ENCODE data around the gene COL5A3. TPM values are rescaled to one million over a fixed set of nuclear protein-coding genes. Genes with fewer than 3 reads are reported as not detected.

COL5A3 gene
- total RNA-seq, 6 donors from 2014 or later, result 1.3 to 31.4 (median 11.2) TPM

GRCh38 chr19:10005632-10006334 is 4.5 kb downstream of the COL5A3 start:
- H3K27me3 ChIP-seq, result peaks cover 0 to 18% (median 3%) of the 10 kb centered on the region in 4 donors
- peak overlapping the region in 1 of 4 donors; percentile 1 for H3K4me3 ChIP-seq
- WGBS, 2 donors, result 58 to 80% methylated on average over 4 to 17 of the region's 17 CpGs
- TF ChIP-seq POLR2AphosphoS5 (IDR thresholded peaks at IDR 0.05) (no peak), POLR2A (IDR thresholded peaks at IDR 0.05) (no peak), EP300 (IDR thresholded peaks at IDR 0.05) (no peak), CTCF (IDR thresholded peaks at IDR 0.05) (no peak)
- DNase-seq (peak in 1 of 2 donors; percentile 54), ATAC-seq (ENCODE audit: low FRiP score in 2 of 2) (no peak)
- no peaks in the 10 kb centered on the region for H3K9me3 ChIP-seq
- H3K27ac ChIP-seq, result peak overlapping the region; percentile 35 to 80 (median 66)
- H3K4me1 ChIP-seq, result peaks cover 8 to 25% (median 10%) of the 10 kb centered on the region in 4 donors
- H3K36me3 ChIP-seq, result no peaks in the 10 kb centered on the region

- no peaks in the 10 kb centered on the region for H3K9me3 ChIP-seq
- no peak for DNase-seq
- ATAC-seq (ENCODE audit: low FRiP score in 2 of 2), result no peak
- WGBS, 2 donors, result 79 to 84% methylated on average over 7 to 9 of the region's 9 CpGs
- peaks cover 0 to 6% (median under 1%) of the 10 kb centered on the region in 4 donors for H3K27me3 ChIP-seq
- TF ChIP-seq CTCF (IDR thresholded peaks at IDR 0.05), result no peak
- no peaks in the 10 kb centered on the region for H3K36me3 ChIP-seq
- peaks cover 0 to 13% (median 2%) of the 10 kb centered on the region in 4 donors for H3K4me1 ChIP-seq
- no peak overlapping the region for H3K27ac ChIP-seq
- H3K4me3 ChIP-seq, result no peak overlapping the region
Observed at GRCh38 chr19:10004617-10005016, 5.7 kb downstream of the COL5A3 start.

DNA sequence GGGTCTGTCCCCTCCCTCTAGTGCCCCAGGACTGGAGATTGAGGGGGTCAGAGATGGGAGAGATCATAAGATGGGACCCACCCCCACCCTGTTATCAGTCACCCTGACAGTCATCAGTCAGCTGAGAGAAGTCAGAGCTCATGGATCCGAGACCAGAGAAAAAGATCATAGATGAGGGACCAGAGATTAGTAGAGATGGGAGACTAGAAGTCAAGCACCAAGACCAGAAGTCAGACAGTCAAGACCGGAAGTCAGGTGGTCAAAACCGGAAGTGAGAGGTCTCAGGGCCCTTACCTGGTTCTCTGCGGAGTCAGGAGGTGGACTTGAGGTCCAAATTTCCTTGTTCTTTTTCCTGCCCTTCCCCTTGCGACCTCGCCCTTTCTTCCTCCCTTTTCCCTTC is 7.0 kb downstream of the COL5A3 start:
- Histone ChIP-seq H3K27ac (no peak overlapping the region), H3K4me3 (no peak overlapping the region), H3K36me3 (no peaks in the 10 kb centered on the region), H3K27me3 (no peaks in the 10 kb centered on the region), H3K4me1 (peaks cover 0 to 3% (median under 1%) of the 10 kb centered on the region in 4 donors), H3K9me3 (no peaks in the 10 kb centered on the region)
- 67 to 72% methylated on average over 6 of the region's 6 CpGs for WGBS, 2 donors
- DNase-seq (no peak), ATAC-seq (ENCODE audit: low FRiP score in 2 of 2) (no peak)
- no peak for TF ChIP-seq POLR2A (IDR thresholded peaks at IDR 0.05)
- TF ChIP-seq CTCF (IDR thresholded peaks at IDR 0.05), result no peak
- TF ChIP-seq POLR2AphosphoS5 (IDR thresholded peaks at IDR 0.05), result no peak
- TF ChIP-seq EP300 (IDR thresholded peaks at IDR 0.05), result no peak

DNA sequence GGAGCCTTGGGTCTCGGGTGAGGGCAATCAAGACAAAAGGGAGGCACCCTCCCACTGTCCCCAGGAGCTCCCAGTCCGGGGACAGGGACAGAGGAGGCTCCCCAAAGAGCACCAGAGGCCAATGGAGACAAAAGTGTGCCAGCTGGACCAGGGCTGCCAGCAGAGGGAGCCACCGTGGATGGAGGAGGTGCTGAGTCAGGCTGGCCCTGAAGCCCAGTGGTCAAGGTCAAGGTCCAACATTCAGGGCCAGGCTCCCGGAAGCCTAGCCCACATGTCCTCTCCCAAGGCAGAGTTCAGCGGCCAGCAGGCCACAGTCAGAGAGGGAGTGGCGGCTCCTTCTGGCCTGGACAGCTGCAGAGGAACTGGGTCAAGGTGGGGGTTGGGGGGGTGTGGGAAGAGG is 8.4 kb downstream of the COL5A3 start:
- WGBS, 2 donors, result 48 to 59% methylated on average over 5 to 6 of the region's 6 CpGs
- Histone ChIP-seq H3K27me3 (no peaks in the 10 kb centered on the region), H3K27ac (no peak overlapping the region), H3K36me3 (no peaks in the 10 kb centered on the region), H3K4me1 (peaks cover 0 to 3% (median 0%) of the 10 kb centered on the region in 4 donors), H3K9me3 (no peaks in the 10 kb centered on the region), H3K4me3 (no peak overlapping the region)
- no peak for DNase-seq
- TF ChIP-seq POLR2A (IDR thresholded peaks at IDR 0.05) (no peak), CTCF (IDR thresholded peaks at IDR 0.05) (peak in 1 of 6 experiments; percentile 8), EP300 (IDR thresholded peaks at IDR 0.05) (no peak), POLR2AphosphoS5 (IDR thresholded peaks at IDR 0.05) (no peak)
- ATAC-seq (ENCODE audit: low FRiP score in 2 of 2), result no peak

Data from upper lobe of left lung (tissue), 6 donors.